BLaER1 (cell line): ENCODE results near the gene ZNF507.

Experiments
- H3K27ac ChIP-seq: shearing (Covaris generic); formaldehyde crosslinking; 2 replicates; pipeline ENCODE4 v1.8.1; 2022
- H3K27me3 ChIP-seq: shearing (Covaris generic); formaldehyde crosslinking; 2 replicates; pipeline ENCODE4 v1.8.1; 2022
- H3K36me3 ChIP-seq: shearing (Covaris generic); formaldehyde crosslinking; 2 replicates; pipeline ENCODE4 v1.8.1; 2022
- H3K4me1 ChIP-seq: shearing (Covaris generic); formaldehyde crosslinking; 2 replicates; pipeline ENCODE4 v1.8.1; 2022
- H3K4me2 ChIP-seq: shearing (Covaris generic); formaldehyde crosslinking; 2 replicates; pipeline ENCODE4 v1.8.1; 2022
- H3K4me3 ChIP-seq: shearing (Covaris generic); formaldehyde crosslinking; 2 replicates; pipeline ENCODE4 v1.8.1; 2022
- H3K9ac ChIP-seq: shearing (Covaris generic); formaldehyde crosslinking; 2 replicates; pipeline ENCODE4 v1.8.1; 2022
- H3K9me3 ChIP-seq: shearing (Covaris generic); formaldehyde crosslinking; 2 replicates; pipeline ENCODE4 v1.8.1; 2022
- H4K20me1 ChIP-seq: shearing (Covaris generic); formaldehyde crosslinking; 2 replicates; pipeline ENCODE4 v1.8.1; 2022
- Cebpa-rat ChIP-seq: shearing (Covaris generic); IDR thresholded peaks from 2 replicates; pipeline ENCODE4 v1.8.1; 2022

ZNF507 gene

GRCh38 chr19:32345261-32346207, at the start of gene ZNF507:
Gene ZNF507 (plus strand): TSS chr19:32345610. CDS start chr19:32352831, 7,221 bp downstream.
- Histone ChIP-seq H4K20me1 (peaks cover 9% of the 10 kb centered on the region; the same call in 1 of the 2 replicates), H3K9ac (peak within 1 kb of the TSS; percentile 95), H3K27me3 (no peaks in the 10 kb centered on the region), H3K36me3 (peaks cover 27% of the 10 kb centered on the region), H3K4me3 (peak within 1 kb of the TSS; percentile 89), H3K4me2 (peak within 1 kb of the TSS; percentile 86), H3K4me1 (peaks cover 21% of the 10 kb centered on the region), H3K9me3 (no peaks in the 10 kb centered on the region), H3K27ac (peak within 1 kb of the TSS; percentile 97)
- TF ChIP-seq Cebpa-rat: no peak

GRCh38 chr19:32296694-32297093, 48.7 kb upstream of the ZNF507 start:
- H3K36me3 ChIP-seq: no peaks in the 10 kb centered on the region
- H3K9me3 ChIP-seq: peaks cover 5% of the 10 kb centered on the region

GRCh38 chr19:32302778-32303177, 42.6 kb upstream of the ZNF507 start:
- Histone ChIP-seq H3K27me3 (no peaks in the 10 kb centered on the region), H3K9me3 (peaks cover 24% of the 10 kb centered on the region), H4K20me1 (no peaks in the 10 kb centered on the region), H3K4me1 (no peaks in the 10 kb centered on the region), H3K9ac (no peak overlapping the region), H3K4me2 (no peak overlapping the region), H3K36me3 (no peaks in the 10 kb centered on the region), H3K27ac (no peak overlapping the region), H3K4me3 (no peak overlapping the region)
- no peak for TF ChIP-seq Cebpa-rat

More at GRCh38 chr19:32296694-32297093, 48.7 kb upstream of the ZNF507 start:
- Histone ChIP-seq H3K4me2 (no peak overlapping the region), H3K27me3 (no peaks in the 10 kb centered on the region), H3K9ac (no peak overlapping the region), H4K20me1 (no peaks in the 10 kb centered on the region), H3K4me1 (no peaks in the 10 kb centered on the region), H3K27ac (no peak overlapping the region), H3K4me3 (no peak overlapping the region)
- no peak for TF ChIP-seq Cebpa-rat

- peaks cover 24% of the 10 kb centered on the region for H3K9me3 ChIP-seq
- no peak overlapping the region for H3K27ac ChIP-seq
- H3K4me2 ChIP-seq: no peak overlapping the region
- no peaks in the 10 kb centered on the region for H3K36me3 ChIP-seq
- no peaks in the 10 kb centered on the region for H4K20me1 ChIP-seq
- H3K27me3 ChIP-seq: no peaks in the 10 kb centered on the region
- no peak overlapping the region for H3K9ac ChIP-seq
- no peaks in the 10 kb centered on the region for H3K4me1 ChIP-seq
- no peak for TF ChIP-seq Cebpa-rat
- no peak overlapping the region for H3K4me3 ChIP-seq
These were observed 42.2 kb upstream of the ZNF507 start for GRCh38 chr19:32303193-32303592.

- no peaks in the 10 kb centered on the region for H3K4me1 ChIP-seq
- H3K27ac ChIP-seq: no peak overlapping the region
- no peaks in the 10 kb centered on the region for H3K36me3 ChIP-seq
- no peaks in the 10 kb centered on the region for H4K20me1 ChIP-seq
- peaks cover 15% of the 10 kb centered on the region for H3K9me3 ChIP-seq
- H3K4me2 ChIP-seq: no peak overlapping the region
- H3K4me3 ChIP-seq: no peak overlapping the region
- no peak for TF ChIP-seq Cebpa-rat
- no peaks in the 10 kb centered on the region for H3K27me3 ChIP-seq
- no peak overlapping the region for H3K9ac ChIP-seq
These were observed 37.8 kb upstream of the ZNF507 start for GRCh38 chr19:32307591-32307990.

- Histone ChIP-seq H3K36me3 (no peaks in the 10 kb centered on the region), H3K4me1 (no peaks in the 10 kb centered on the region), H3K9me3 (peaks cover 7% of the 10 kb centered on the region), H4K20me1 (no peaks in the 10 kb centered on the region), H3K27me3 (no peaks in the 10 kb centered on the region), H3K9ac (no peak overlapping the region), H3K4me3 (no peak overlapping the region), H3K27ac (no peak overlapping the region), H3K4me2 (no peak overlapping the region)
- no peak for TF ChIP-seq Cebpa-rat
These were observed 36.9 kb upstream of the ZNF507 start for GRCh38 chr19:32308431-32309077.

- Histone ChIP-seq H3K4me2 (no peak overlapping the region), H3K4me3 (no peak overlapping the region), H3K27me3 (no peaks in the 10 kb centered on the region), H3K9me3 (no peaks in the 10 kb centered on the region), H3K36me3 (no peaks in the 10 kb centered on the region), H3K27ac (no peak overlapping the region), H3K9ac (no peak overlapping the region), H4K20me1 (no peaks in the 10 kb centered on the region), H3K4me1 (no peaks in the 10 kb centered on the region)
- TF ChIP-seq Cebpa-rat: no peak
These were observed 35.6 kb upstream of the ZNF507 start for GRCh38 chr19:32309711-32310390.

- Histone ChIP-seq H3K4me2 (no peak overlapping the region), H3K9ac (no peak overlapping the region), H3K27ac (no peak overlapping the region), H3K36me3 (no peaks in the 10 kb centered on the region), H3K4me1 (no peaks in the 10 kb centered on the region), H3K9me3 (no peaks in the 10 kb centered on the region), H4K20me1 (no peaks in the 10 kb centered on the region), H3K4me3 (no peak overlapping the region), H3K27me3 (no peaks in the 10 kb centered on the region)
- TF ChIP-seq Cebpa-rat: no peak
These were observed 34.0 kb upstream of the ZNF507 start for GRCh38 chr19:32311371-32311770.

- no peak overlapping the region for H3K4me2 ChIP-seq
- H3K27ac ChIP-seq: no peak overlapping the region
These were observed 31.7 kb upstream of the ZNF507 start for GRCh38 chr19:32313569-32314265.

More at GRCh38 chr19:32313569-32314265, 31.7 kb upstream of the ZNF507 start:
- Histone ChIP-seq H3K36me3 (no peaks in the 10 kb centered on the region), H3K4me1 (no peaks in the 10 kb centered on the region), H3K9ac (no peak overlapping the region), H3K27me3 (no peaks in the 10 kb centered on the region), H3K9me3 (no peaks in the 10 kb centered on the region), H3K4me3 (no peak overlapping the region), H4K20me1 (no peaks in the 10 kb centered on the region)
- TF ChIP-seq Cebpa-rat: no peak
